Spleen (tissue), 11 donors: ENCODE results near the gene C12orf56. TPM values are rescaled to one million over a fixed set of nuclear protein-coding genes. Genes with fewer than 3 reads are reported as not detected.

Source experiments
- DNase-seq: peaks from one replicate; pipeline ENCODE4 v3.0.0-alpha.2; 2020
- H3K27ac ChIP-seq, 8 donors: fragments of 200-600 bp; sonication (generic) in 7 of 8; 1 replicate in 4 of 8; 2 replicates in 4 of 8; pipeline versions ENCODE4 v1.5.0 to v1.8.0; 2016 to 2021; ENCODE audit warnings: inconsistent platforms in 4 of 8, mild to moderate bottlenecking in 4 of 8, moderate library complexity in 1 of 8
- H3K27me3 ChIP-seq, 7 donors: fragments of 200-600 bp; sonication (generic) in 6 of 7; replicated peaks in 1 of 7; 1 replicate in 4 of 7; 2 replicates in 3 of 7; pipeline versions ENCODE4 v1.5.0 to v1.8.0; 2016 to 2021; ENCODE audit warnings: inconsistent platforms in 3 of 7, mild to moderate bottlenecking in 1 of 7
- H3K36me3 ChIP-seq, 6 donors: fragments of 200-600 bp; sonication (generic) in 5 of 6; 1 replicate in 4 of 6; 2 replicates in 2 of 6; pipeline versions ENCODE4 v1.5.0 to v1.8.0; 2016 to 2021; ENCODE audit warnings: inconsistent platforms in 2 of 6
- H3K4me1 ChIP-seq, 6 donors: fragments of 200-600 bp; sonication (generic) in 5 of 6; 1 replicate in 3 of 6; 2 replicates in 3 of 6; pipeline versions ENCODE4 v1.5.0 to v1.8.0; 2016 to 2021; ENCODE audit warnings: inconsistent platforms in 3 of 6
- H3K4me3 ChIP-seq, 8 donors: fragments of 200-600 bp; sonication (generic) in 7 of 8; 1 replicate in 4 of 8; 2 replicates in 4 of 8; pipeline versions ENCODE4 v1.5.0 to v1.8.0; 2016 to 2021; ENCODE audit warnings: inconsistent platforms in 4 of 8, mild to moderate bottlenecking in 4 of 8, moderate library complexity in 2 of 8
- H3K9me3 ChIP-seq, 8 donors: fragments of 200-600 bp; sonication (generic) in 7 of 8; 1 replicate in 4 of 8; 2 replicates in 4 of 8; pipeline versions ENCODE4 v1.5.0 to v1.8.0; 2016 to 2021; ENCODE audit warnings: inconsistent platforms in 4 of 8
- POLR2A ChIP-seq, 3 donors: fragments of 450-650 bp; IDR thresholded peaks; one replicate each; pipeline ENCODE4 v1.5.1; 2017; ENCODE audit warnings: antibody characterized with exemption in 3 of 3, mild to moderate bottlenecking in 1 of 3
- POLR2AphosphoS5 ChIP-seq, 3 donors: sonication (generic); formaldehyde crosslinking; IDR thresholded peaks; one replicate each; pipeline ENCODE4 v1.5.1; 2017; ENCODE audit warnings: antibody characterized with exemption in 3 of 3
- WGBS, 5 donors: extraction: QIAGEN DNeasy Blood & Tissue Kit in 3 of 5; methylation state at CpG; one replicate each; pipeline versions ENCODE4 v1.1.5 to v1.1.7; 2013 to 2018; 5-methylcytosine and 5-hydroxymethylcytosine counted together
- intact Hi-C: fragments of 100-400 bp; cut with DNase I; formaldehyde crosslinking; loops from one replicate; pipeline ENCODE4 v1.15.0; 2023; ENCODE audit warnings: low total_unique reads
- polyA plus RNA-seq, 3 donors: library from polyadenylated mRNA; stranded (reverse); fragments of 200-250 nt; gene quantifications; one replicate each; pipeline ENCODE4 v1.2.1, GENCODE V29; 2013
- total RNA-seq, 7 donors: library from RNA; depleted of rRNA in 3 of 7; stranded (reverse); fragments of >200 nt in 3 of 7; fragmentation: NEBNext Ultra II Directional in 4 of 7; extraction: Animal tissue kit (Norgen Biotek cat#: 25700) in 4 of 7; gene quantifications; one replicate each; pipeline versions ENCODE4 v1.1.0 to v1.2.1, GENCODE V29; 2016 to 2021
- TF ChIP-seq, protein P1 (sequence below), 11 experiments: fragments of 200-600 bp in 7 of 11; fragments of 450-650 bp in 4 of 11; sonication (generic) in 4 of 11; IDR thresholded peaks in 8 of 11; conservative IDR thresholded peaks in 3 of 11; 1 replicate in 7 of 11; 2 replicates in 4 of 11; pipeline versions ENCODE4 v1.4.0 to v1.8.0; 2016 to 2021; ENCODE audit warnings: antibody characterized with exemption in 11 of 11, inconsistent platforms in 4 of 11, mild to moderate bottlenecking in 1 of 11
- donor health status: healthy with polysubstance abuse.
- donor health status: DM: no; HTN: no; CAD: no; lungs with moderate emphysema.
- donor health status: DM: no; HTN: no; CAD: no.
- donor health status: Bipolar disorder and iron deficiency.
- donor health status: healthy.
- donor health status: DM: no; HTN: no; CAD: no.
- donor health status: DM: yes; HTN: yes; CAD: no.

Gene C12orf56
- total and polyA plus RNA-seq, 10 donors = 0.03 to 0.26 (median 0.16) TPM; not detected in 6

DNA sequence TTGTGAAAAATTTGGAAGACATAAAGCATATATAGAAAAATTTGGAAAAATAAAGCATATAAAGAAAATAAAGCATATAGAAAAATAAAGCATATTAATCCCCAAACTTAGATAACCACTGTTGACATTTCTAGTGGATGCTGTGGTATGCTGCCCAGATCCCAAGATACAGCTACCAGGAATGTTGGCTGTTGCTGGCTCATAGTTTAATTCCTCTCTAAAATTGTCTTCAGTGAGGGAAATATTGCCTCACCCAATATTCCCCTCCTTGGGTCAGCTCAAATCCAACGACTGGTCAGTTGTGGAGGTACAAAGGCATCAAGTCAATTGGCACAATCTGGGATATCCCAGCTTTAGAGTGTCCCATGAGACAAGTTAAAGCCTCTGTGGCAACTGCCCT, 158.4 kb downstream of the C12orf56 start:
- Histone ChIP-seq H3K9me3 (no peaks in the 10 kb centered on the region), H3K4me3 (no peak overlapping the region), H3K36me3 (no peaks in the 10 kb centered on the region), H3K27ac (no peak overlapping the region), H3K4me1 (no peaks in the 10 kb centered on the region), H3K27me3 (peaks cover 0 to 5% (median 0%) of the 10 kb centered on the region in 7 donors)
- TF ChIP-seq, protein P1, sequence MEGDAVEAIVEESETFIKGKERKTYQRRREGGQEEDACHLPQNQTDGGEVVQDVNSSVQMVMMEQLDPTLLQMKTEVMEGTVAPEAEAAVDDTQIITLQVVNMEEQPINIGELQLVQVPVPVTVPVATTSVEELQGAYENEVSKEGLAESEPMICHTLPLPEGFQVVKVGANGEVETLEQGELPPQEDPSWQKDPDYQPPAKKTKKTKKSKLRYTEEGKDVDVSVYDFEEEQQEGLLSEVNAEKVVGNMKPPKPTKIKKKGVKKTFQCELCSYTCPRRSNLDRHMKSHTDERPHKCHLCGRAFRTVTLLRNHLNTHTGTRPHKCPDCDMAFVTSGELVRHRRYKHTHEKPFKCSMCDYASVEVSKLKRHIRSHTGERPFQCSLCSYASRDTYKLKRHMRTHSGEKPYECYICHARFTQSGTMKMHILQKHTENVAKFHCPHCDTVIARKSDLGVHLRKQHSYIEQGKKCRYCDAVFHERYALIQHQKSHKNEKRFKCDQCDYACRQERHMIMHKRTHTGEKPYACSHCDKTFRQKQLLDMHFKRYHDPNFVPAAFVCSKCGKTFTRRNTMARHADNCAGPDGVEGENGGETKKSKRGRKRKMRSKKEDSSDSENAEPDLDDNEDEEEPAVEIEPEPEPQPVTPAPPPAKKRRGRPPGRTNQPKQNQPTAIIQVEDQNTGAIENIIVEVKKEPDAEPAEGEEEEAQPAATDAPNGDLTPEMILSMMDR (IDR thresholded peaks at IDR 0.05 in 8 of 11, conservative IDR thresholded peaks at IDR 0.05 in 3 of 11) = no peak
- TF ChIP-seq POLR2A (IDR thresholded peaks at IDR 0.05) (no peak), POLR2AphosphoS5 (IDR thresholded peaks at IDR 0.05) (no peak)
- no peak for DNase-seq
- intact Hi-C loops = no loop called here
- 57 to 86% (median 80%) methylated on average over 1 of the region's 1 CpG for WGBS, 5 donors

DNA sequence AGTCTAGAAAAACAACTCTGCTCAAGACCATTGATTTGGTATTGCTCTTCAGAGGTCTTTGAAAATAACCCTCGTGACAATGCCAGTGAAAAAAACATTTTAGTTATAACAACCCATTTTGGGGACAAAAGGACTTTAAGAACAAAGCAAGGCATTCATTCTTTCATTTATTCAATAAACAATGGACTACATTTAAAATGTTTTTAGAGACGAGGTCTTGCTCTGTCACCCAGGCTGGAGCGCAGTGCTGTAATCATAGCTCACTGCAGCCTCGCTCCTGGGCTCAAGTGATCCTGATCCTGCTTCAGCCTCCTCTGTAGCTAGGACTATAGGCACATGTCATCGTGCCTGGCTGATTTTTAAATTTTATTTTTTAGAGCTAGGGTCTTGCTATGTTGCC, 160.8 kb downstream of the C12orf56 start:
- H3K36me3 ChIP-seq = no peaks in the 10 kb centered on the region
- intact Hi-C loops = no loop called here
- no peak overlapping the region for H3K4me3 ChIP-seq
- H3K4me1 ChIP-seq = no peaks in the 10 kb centered on the region
- DNase-seq = no peak
- TF ChIP-seq POLR2AphosphoS5 (IDR thresholded peaks at IDR 0.05) = no peak
- no peak for TF ChIP-seq POLR2A (IDR thresholded peaks at IDR 0.05)
- TF ChIP-seq, protein P1 (IDR thresholded peaks at IDR 0.05 in 8 of 11, conservative IDR thresholded peaks at IDR 0.05 in 3 of 11) = no peak
- H3K27me3 ChIP-seq = peaks cover 0 to 5% (median 0%) of the 10 kb centered on the region in 7 donors
- WGBS, 5 donors = 87 to 94% (median 91%) methylated on average over 5 of the region's 5 CpGs
- H3K27ac ChIP-seq = no peak overlapping the region
- H3K9me3 ChIP-seq = no peaks in the 10 kb centered on the region

DNA sequence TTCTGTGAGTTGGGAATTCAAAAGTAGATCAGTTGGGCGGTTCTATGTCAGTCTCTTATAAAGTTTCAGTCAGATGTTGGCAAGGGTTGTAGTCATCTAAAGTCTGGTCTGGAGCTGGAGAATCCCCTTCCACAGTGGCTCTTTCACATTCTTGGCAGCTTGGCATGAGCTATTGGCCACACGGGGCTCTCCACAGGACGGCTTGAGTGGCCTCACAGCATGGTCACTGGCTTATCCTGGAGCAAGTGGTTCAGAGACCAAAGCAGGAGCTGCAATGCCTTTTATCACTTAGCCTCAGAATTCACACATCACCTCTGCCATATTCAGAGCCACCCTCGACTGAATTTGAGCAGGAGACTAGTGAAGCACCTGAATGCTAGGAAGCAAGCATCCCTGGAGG, 161.3 kb downstream of the C12orf56 start:
- no peak overlapping the region for H3K4me3 ChIP-seq
- no peaks in the 10 kb centered on the region for H3K36me3 ChIP-seq
- H3K27ac ChIP-seq = no peak overlapping the region
- no peak for DNase-seq
- H3K27me3 ChIP-seq = peaks cover 0 to 5% (median 0%) of the 10 kb centered on the region in 7 donors
- WGBS, 5 donors = 71 to 77% (median 75%) methylated on average over 4 of the region's 4 CpGs
- intact Hi-C loops = no loop called here
- H3K9me3 ChIP-seq = no peaks in the 10 kb centered on the region
- TF ChIP-seq, protein P1 (IDR thresholded peaks at IDR 0.05 in 8 of 11, conservative IDR thresholded peaks at IDR 0.05 in 3 of 11) = no peak
- no peak for TF ChIP-seq POLR2A (IDR thresholded peaks at IDR 0.05)
- no peak for TF ChIP-seq POLR2AphosphoS5 (IDR thresholded peaks at IDR 0.05)
- H3K4me1 ChIP-seq = no peaks in the 10 kb centered on the region

- intact Hi-C loops = no loop called here
- no peaks in the 10 kb centered on the region for H3K36me3 ChIP-seq
- H3K4me3 ChIP-seq = no peak overlapping the region
- no peaks in the 10 kb centered on the region for H3K9me3 ChIP-seq
- WGBS, 5 donors = 15 to 53% (median 31%) methylated on average over 2 of the region's 2 CpGs
- peaks cover 6 to 17% (median 13%) of the 10 kb centered on the region in 6 donors for H3K4me1 ChIP-seq
- H3K27ac ChIP-seq = no peak overlapping the region
- no peak for DNase-seq
- TF ChIP-seq, protein P1 (IDR thresholded peaks at IDR 0.05 in 8 of 11, conservative IDR thresholded peaks at IDR 0.05 in 3 of 11) = no peak
- TF ChIP-seq POLR2AphosphoS5 (IDR thresholded peaks at IDR 0.05) (no peak), POLR2A (IDR thresholded peaks at IDR 0.05) (no peak)
- peaks cover 0 to 5% (median 0%) of the 10 kb centered on the region in 7 donors for H3K27me3 ChIP-seq
Observed at GRCh38 chr12:64225626-64226025, 164.9 kb downstream of the C12orf56 start.
